ENCODE data around the gene ADAMTS3. TPM values are rescaled to one million over a fixed set of nuclear protein-coding genes. Genes with fewer than 3 reads are reported as not detected.

The ADAMTS3 gene
- total RNA-seq, 1 donor from 2014 or later = 2.7 TPM

DNA sequence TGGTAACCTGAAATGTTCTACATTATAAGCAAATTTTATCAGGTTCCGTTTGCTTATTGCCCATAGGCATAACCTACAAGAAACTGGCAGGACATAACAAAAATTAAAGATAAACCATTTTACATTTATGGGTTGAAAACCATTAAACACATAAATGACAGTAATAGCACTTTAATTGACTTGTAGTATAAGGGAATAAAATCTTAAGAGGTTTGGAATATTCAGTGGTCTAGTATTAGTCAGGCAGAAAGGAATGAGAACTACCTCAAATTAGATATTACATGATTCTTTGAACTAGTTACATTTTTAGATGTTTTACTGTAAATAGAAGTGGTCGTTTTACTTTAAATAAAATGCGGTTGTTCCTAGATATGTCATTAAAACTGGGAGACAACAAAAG is 111.9 kb downstream of the ADAMTS3 start:
- H3K36me3 Mint-ChIP-seq (ENCODE audit: low read depth) = no peaks in the 10 kb centered on the region
- TF ChIP-seq, protein P1, sequence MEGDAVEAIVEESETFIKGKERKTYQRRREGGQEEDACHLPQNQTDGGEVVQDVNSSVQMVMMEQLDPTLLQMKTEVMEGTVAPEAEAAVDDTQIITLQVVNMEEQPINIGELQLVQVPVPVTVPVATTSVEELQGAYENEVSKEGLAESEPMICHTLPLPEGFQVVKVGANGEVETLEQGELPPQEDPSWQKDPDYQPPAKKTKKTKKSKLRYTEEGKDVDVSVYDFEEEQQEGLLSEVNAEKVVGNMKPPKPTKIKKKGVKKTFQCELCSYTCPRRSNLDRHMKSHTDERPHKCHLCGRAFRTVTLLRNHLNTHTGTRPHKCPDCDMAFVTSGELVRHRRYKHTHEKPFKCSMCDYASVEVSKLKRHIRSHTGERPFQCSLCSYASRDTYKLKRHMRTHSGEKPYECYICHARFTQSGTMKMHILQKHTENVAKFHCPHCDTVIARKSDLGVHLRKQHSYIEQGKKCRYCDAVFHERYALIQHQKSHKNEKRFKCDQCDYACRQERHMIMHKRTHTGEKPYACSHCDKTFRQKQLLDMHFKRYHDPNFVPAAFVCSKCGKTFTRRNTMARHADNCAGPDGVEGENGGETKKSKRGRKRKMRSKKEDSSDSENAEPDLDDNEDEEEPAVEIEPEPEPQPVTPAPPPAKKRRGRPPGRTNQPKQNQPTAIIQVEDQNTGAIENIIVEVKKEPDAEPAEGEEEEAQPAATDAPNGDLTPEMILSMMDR (conservative IDR thresholded peaks at IDR 0.05) = no peak
- H3K4me3 Mint-ChIP-seq = no peak overlapping the region
- H3K9me3 Mint-ChIP-seq = peaks cover 4% of the 10 kb centered on the region
- DNase-seq (ENCODE audit: low read depth, low spot score) = no peak
- no peaks in the 10 kb centered on the region for H3K27me3 Mint-ChIP-seq (ENCODE audit: low read depth)
- no peak overlapping the region for H3K27ac Mint-ChIP-seq (ENCODE audit: unreplicated experiment)
- H3K4me1 Mint-ChIP-seq = no peaks in the 10 kb centered on the region

- TF ChIP-seq, protein P1 (conservative IDR thresholded peaks at IDR 0.05) = no peak
- Mint-ChIP-seq H3K9me3 (peaks cover 3% of the 10 kb centered on the region), H3K4me3 (no peak overlapping the region), H3K27me3 (ENCODE audit: low read depth) (no peaks in the 10 kb centered on the region), H3K27ac (ENCODE audit: unreplicated experiment) (no peak overlapping the region), H3K4me1 (no peaks in the 10 kb centered on the region), H3K36me3 (ENCODE audit: low read depth) (no peaks in the 10 kb centered on the region)
- DNase-seq (ENCODE audit: low read depth, low spot score) = no peak
Measured at GRCh38 chr4:72451349-72451748, 117.7 kb downstream of the ADAMTS3 start.

DNA sequence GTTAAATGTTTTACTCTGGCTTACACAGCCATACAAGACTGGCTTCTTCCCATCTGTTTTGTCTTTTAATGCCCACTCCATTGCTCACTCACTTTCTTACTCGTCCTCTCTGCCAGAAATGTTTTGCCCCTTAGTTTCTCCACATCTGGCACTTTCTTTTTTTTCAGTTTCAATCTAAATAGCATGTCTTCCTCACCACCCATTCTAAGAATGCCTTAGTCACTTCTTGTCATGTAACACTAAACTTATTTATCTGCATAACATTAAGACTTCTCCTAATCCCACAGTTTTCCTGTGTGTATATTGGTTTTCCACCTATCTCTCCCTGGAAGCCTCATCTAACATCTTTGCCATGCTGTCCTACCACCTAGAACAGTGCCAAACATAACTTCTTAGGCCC is 119.3 kb downstream of the ADAMTS3 start:
- Mint-ChIP-seq H3K27ac (ENCODE audit: unreplicated experiment) (no peak overlapping the region), H3K4me1 (no peaks in the 10 kb centered on the region), H3K27me3 (ENCODE audit: low read depth) (no peaks in the 10 kb centered on the region), H3K36me3 (ENCODE audit: low read depth) (no peaks in the 10 kb centered on the region), H3K4me3 (no peak overlapping the region), H3K9me3 (no peaks in the 10 kb centered on the region)
- no peak for DNase-seq (ENCODE audit: low read depth, low spot score)
- TF ChIP-seq, protein P1 (conservative IDR thresholded peaks at IDR 0.05) = no peak

DNA sequence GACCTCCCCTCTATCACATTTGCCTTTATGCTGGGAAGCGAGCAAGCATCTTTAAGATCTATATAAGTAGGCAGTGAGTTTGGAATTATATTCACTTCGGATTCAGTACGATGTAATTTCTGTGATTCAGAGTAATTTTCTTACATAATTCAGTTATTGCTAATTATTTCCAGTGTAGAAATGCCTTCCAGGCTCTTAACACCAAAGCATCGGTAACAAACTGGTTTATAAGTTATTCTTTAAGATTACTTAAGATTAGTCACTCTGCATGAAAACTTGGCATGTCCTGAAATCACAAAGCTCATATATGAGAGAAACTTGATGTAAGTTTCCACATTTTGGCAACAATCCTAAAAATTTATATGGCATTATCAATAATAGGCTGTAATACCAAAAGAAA is 120.8 kb downstream of the ADAMTS3 start:
- TF ChIP-seq, protein P1 (conservative IDR thresholded peaks at IDR 0.05) = no peak
- no peak overlapping the region for H3K4me3 Mint-ChIP-seq
- H3K27me3 Mint-ChIP-seq (ENCODE audit: low read depth) = no peaks in the 10 kb centered on the region
- no peaks in the 10 kb centered on the region for H3K9me3 Mint-ChIP-seq
- no peaks in the 10 kb centered on the region for H3K4me1 Mint-ChIP-seq
- no peak for DNase-seq (ENCODE audit: low read depth, low spot score)
- H3K27ac Mint-ChIP-seq (ENCODE audit: unreplicated experiment) = no peak overlapping the region
- no peaks in the 10 kb centered on the region for H3K36me3 Mint-ChIP-seq (ENCODE audit: low read depth)

DNA sequence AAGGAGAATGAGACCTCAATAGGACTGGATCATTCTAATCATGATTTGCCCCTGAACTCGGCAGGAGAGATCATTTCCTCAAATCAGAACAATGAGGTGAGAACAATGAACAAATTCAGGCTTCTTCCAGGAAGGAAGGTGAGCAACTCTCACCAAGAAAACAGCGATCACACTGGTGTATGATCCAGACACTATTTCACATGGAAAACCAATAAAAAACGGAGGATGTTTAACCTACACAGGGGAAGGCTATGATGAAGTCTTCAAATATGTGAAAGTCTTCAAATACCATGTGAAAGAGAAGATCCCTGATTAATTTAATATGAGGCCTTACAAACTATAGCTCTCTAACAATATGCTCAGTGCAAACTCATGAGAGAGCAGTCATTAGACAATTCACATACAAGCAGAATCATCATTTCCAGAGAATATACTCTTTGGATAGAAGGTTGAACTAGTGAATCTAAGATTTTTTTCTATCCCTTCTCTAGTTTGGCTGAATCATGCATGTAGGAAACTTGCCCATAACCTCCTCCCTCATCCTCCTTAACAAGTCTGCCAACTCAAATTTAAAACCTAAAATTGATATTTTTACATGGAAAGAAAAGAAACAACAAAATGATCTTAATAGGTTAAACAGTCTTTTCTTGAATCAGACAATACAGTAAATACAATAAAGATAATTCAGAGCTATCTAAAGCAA is 122.5 kb downstream of the ADAMTS3 start:
- no peaks in the 10 kb centered on the region for H3K4me1 Mint-ChIP-seq
- H3K4me3 Mint-ChIP-seq = no peak overlapping the region
- TF ChIP-seq, protein P1 (conservative IDR thresholded peaks at IDR 0.05) = no peak
- H3K9me3 Mint-ChIP-seq = no peaks in the 10 kb centered on the region
- H3K36me3 Mint-ChIP-seq (ENCODE audit: low read depth) = no peaks in the 10 kb centered on the region
- H3K27ac Mint-ChIP-seq (ENCODE audit: unreplicated experiment) = no peak overlapping the region
- no peak for DNase-seq (ENCODE audit: low read depth, low spot score)
- H3K27me3 Mint-ChIP-seq (ENCODE audit: low read depth) = no peaks in the 10 kb centered on the region
